Measurements from ENCODE around the gene ADGRD2.

The ADGRD2 gene

GRCh38 chr9:124436320-124436719, 13.9 kb upstream of the ADGRD2 start:
- no peak for DNase-seq (ENCODE audit: low spot score)

GRCh38 chr9:124437086-124437485, 13.2 kb upstream of the ADGRD2 start:
- no peak for DNase-seq (ENCODE audit: low spot score)

- DNase-seq (ENCODE audit: low spot score): no peak
Observed at GRCh38 chr9:124438091-124438490, 12.2 kb upstream of the ADGRD2 start.

GRCh38 chr9:124439086-124439485, 11.2 kb upstream of the ADGRD2 start:
- DNase-seq (ENCODE audit: low spot score): no peak

GRCh38 chr9:124439686-124440243, 10.5 kb upstream of the ADGRD2 start:
- no peak for DNase-seq (ENCODE audit: low spot score)

- no peak for DNase-seq (ENCODE audit: low spot score)
Observed at GRCh38 chr9:124440786-124441185, 9.5 kb upstream of the ADGRD2 start.

- no peak for DNase-seq (ENCODE audit: low spot score)
Observed at GRCh38 chr9:124441291-124441690, 9.0 kb upstream of the ADGRD2 start.

GRCh38 chr9:124442379-124442778, 7.9 kb upstream of the ADGRD2 start:
- no peak for DNase-seq (ENCODE audit: low spot score)

- DNase-seq (ENCODE audit: low spot score): no peak
Observed at GRCh38 chr9:124442826-124443225, 7.4 kb upstream of the ADGRD2 start.

GRCh38 chr9:124443625-124444024, 6.6 kb upstream of the ADGRD2 start:
- no peak for DNase-seq (ENCODE audit: low spot score)

GRCh38 chr9:124444166-124444565, 6.1 kb upstream of the ADGRD2 start:
- DNase-seq (ENCODE audit: low spot score): no peak

- no peak for DNase-seq (ENCODE audit: low spot score)
Observed at GRCh38 chr9:124447297-124447661, 3.0 kb upstream of the ADGRD2 start.

- DNase-seq (ENCODE audit: low spot score): no peak
Observed at GRCh38 chr9:124448019-124448418, 2.2 kb upstream of the ADGRD2 start.

- DNase-seq (ENCODE audit: low spot score): no peak
Observed at GRCh38 chr9:124449381-124450151, 685 bp upstream of the ADGRD2 start.

GRCh38 chr9:124450931-124451661, 845 bp downstream of the ADGRD2 start:
- no peak for DNase-seq (ENCODE audit: low spot score)

GRCh38 chr9:124452326-124452725, 2.1 kb downstream of the ADGRD2 start:
- DNase-seq (ENCODE audit: low spot score): no peak

GRCh38 chr9:124452841-124453585, 2.8 kb downstream of the ADGRD2 start:
- DNase-seq (ENCODE audit: low spot score): no peak

GRCh38 chr9:124453586-124454191, 3.4 kb downstream of the ADGRD2 start:
- DNase-seq (ENCODE audit: low spot score): no peak

GRCh38 chr9:124454296-124454695, 4.0 kb downstream of the ADGRD2 start:
- no peak for DNase-seq (ENCODE audit: low spot score)

- no peak for DNase-seq (ENCODE audit: low spot score)
Observed at GRCh38 chr9:124454791-124455443, 4.7 kb downstream of the ADGRD2 start.

- DNase-seq (ENCODE audit: low spot score): no peak
Observed at GRCh38 chr9:124455820-124456219, 5.6 kb downstream of the ADGRD2 start.

Measured in germinal center (tissue), 1 donor.